Measurements from ENCODE around the gene TATDN2.

GRCh38 chr3:10198761-10199649 is 49.3 kb upstream of the TATDN2 start:
- TF ChIP-seq CTCF (IDR thresholded peaks at IDR 0.05; ENCODE audit: low read depth, low read length) (no peak), MAX (IDR thresholded peaks at IDR 0.05; ENCODE audit: low read depth, low read length) (no peak), POLR2A (IDR thresholded peaks at IDR 0.05; ENCODE audit: extremely low read depth, insufficient read length) (no peak)

All from NB4 (cell line).